ENCODE results near the gene IL36B. TPM values are rescaled to one million over a fixed set of nuclear protein-coding genes. Genes with fewer than 3 reads are reported as not detected.

IL36B gene
- total RNA-seq, 6 experiments from 2014 or later: not detected

DNA sequence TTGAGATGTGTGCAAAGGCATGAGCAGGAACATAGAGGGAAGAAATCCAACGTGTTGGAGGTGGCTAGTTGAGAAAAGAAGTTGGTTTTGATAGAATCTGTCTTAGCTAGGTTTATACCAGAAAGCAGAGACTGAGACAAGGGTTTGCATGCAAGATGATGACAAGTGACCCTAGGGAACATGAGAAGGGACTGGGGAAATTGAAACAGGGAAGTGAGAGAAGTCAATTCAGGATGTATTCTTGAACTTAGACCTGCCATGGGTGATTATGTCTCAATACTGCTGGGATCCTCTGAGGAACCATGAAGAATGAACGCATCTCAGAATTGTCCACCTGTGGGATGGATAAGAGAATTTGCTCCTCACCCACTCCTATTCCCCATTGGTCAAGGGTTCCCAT lies 26.9 kb downstream of the IL36B start:
- H3K9me3 ChIP-seq: no peaks in the 10 kb centered on the region
- H3K4me3 ChIP-seq: no peak overlapping the region
- DNase-seq (no peak), ATAC-seq (no peak)
- intact Hi-C loops (cut with DNase I): no loop called here
- TF ChIP-seq POLR2A (IDR thresholded peaks at IDR 0.05): no peak
- TF ChIP-seq, protein P1, sequence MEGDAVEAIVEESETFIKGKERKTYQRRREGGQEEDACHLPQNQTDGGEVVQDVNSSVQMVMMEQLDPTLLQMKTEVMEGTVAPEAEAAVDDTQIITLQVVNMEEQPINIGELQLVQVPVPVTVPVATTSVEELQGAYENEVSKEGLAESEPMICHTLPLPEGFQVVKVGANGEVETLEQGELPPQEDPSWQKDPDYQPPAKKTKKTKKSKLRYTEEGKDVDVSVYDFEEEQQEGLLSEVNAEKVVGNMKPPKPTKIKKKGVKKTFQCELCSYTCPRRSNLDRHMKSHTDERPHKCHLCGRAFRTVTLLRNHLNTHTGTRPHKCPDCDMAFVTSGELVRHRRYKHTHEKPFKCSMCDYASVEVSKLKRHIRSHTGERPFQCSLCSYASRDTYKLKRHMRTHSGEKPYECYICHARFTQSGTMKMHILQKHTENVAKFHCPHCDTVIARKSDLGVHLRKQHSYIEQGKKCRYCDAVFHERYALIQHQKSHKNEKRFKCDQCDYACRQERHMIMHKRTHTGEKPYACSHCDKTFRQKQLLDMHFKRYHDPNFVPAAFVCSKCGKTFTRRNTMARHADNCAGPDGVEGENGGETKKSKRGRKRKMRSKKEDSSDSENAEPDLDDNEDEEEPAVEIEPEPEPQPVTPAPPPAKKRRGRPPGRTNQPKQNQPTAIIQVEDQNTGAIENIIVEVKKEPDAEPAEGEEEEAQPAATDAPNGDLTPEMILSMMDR (IDR thresholded peaks at IDR 0.05): no peak
- H3K4me1 ChIP-seq: no peaks in the 10 kb centered on the region
- no peak overlapping the region for H3K27ac ChIP-seq
- H3K36me3 ChIP-seq: no peaks in the 10 kb centered on the region
- no peaks in the 10 kb centered on the region for H3K27me3 ChIP-seq
- WGBS (ENCODE audit: insufficient coverage, low coverage, low lambda C conversion rate, missing lambda C conversion rate): 7% methylated on average over 1 of the region's 2 CpGs

- intact Hi-C loops (cut with DNase I): no loop called here
- H3K36me3 ChIP-seq: no peaks in the 10 kb centered on the region
- no peak for TF ChIP-seq POLR2A (IDR thresholded peaks at IDR 0.05)
- TF ChIP-seq, protein P1 (IDR thresholded peaks at IDR 0.05): no peak
- H3K4me3 ChIP-seq: no peak overlapping the region
- no peaks in the 10 kb centered on the region for H3K27me3 ChIP-seq
- WGBS (ENCODE audit: insufficient coverage, low coverage, low lambda C conversion rate, missing lambda C conversion rate): 95% methylated on average over 2 of the region's 2 CpGs
- no peak overlapping the region for H3K27ac ChIP-seq
- H3K9me3 ChIP-seq: no peaks in the 10 kb centered on the region
- DNase-seq: no peak
- ATAC-seq: no peak
- H3K4me1 ChIP-seq: no peaks in the 10 kb centered on the region
Observed at GRCh38 chr2:113024764-113025163, 27.9 kb downstream of the IL36B start.

DNA sequence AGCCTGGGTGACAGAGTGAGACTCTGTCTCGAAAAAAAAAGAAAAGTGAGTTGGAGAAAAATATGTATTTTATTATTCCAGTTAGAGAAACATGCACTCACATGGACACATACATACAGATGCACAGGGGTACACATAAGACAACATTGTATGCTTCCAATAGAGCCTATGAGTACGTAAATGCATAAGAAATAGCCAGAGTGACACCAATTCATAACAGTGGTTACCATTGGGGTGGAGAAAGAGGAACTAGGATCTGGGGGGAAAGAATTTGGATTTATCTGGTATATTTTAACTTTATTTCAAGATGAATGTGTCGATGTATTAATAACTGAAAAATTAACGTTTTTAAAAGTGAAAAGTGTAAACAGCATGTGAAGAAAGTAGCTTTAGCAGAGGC lies 31.4 kb downstream of the IL36B start:
- WGBS (ENCODE audit: insufficient coverage, low coverage, low lambda C conversion rate, missing lambda C conversion rate): 33% methylated on average over 4 of the region's 4 CpGs
- Histone ChIP-seq H3K36me3 (no peaks in the 10 kb centered on the region), H3K9me3 (no peaks in the 10 kb centered on the region), H3K27me3 (no peaks in the 10 kb centered on the region), H3K4me3 (no peak overlapping the region), H3K4me1 (no peaks in the 10 kb centered on the region), H3K27ac (no peak overlapping the region)
- intact Hi-C loops (cut with DNase I): no loop called here
- no peak for DNase-seq
- TF ChIP-seq, protein P1 (IDR thresholded peaks at IDR 0.05): no peak
- no peak for TF ChIP-seq POLR2A (IDR thresholded peaks at IDR 0.05)
- ATAC-seq: no peak

GRCh38 chr2:113018509-113018908 lies 34.2 kb downstream of the IL36B start:
- WGBS (ENCODE audit: insufficient coverage, low coverage, low lambda C conversion rate, missing lambda C conversion rate): 74% methylated on average over 3 of the region's 3 CpGs

More at GRCh38 chr2:113018509-113018908, 34.2 kb downstream of the IL36B start:
- no peak for DNase-seq
- Histone ChIP-seq H3K4me1 (no peaks in the 10 kb centered on the region), H3K36me3 (no peaks in the 10 kb centered on the region), H3K27ac (no peak overlapping the region), H3K4me3 (no peak overlapping the region), H3K9me3 (no peaks in the 10 kb centered on the region), H3K27me3 (no peaks in the 10 kb centered on the region)
- TF ChIP-seq POLR2A (IDR thresholded peaks at IDR 0.05): no peak
- TF ChIP-seq, protein P1 (IDR thresholded peaks at IDR 0.05): no peak
- no peak for ATAC-seq
- intact Hi-C loops (cut with DNase I): no loop called here
